ENCODE data around the gene ACVR1.

DNA sequence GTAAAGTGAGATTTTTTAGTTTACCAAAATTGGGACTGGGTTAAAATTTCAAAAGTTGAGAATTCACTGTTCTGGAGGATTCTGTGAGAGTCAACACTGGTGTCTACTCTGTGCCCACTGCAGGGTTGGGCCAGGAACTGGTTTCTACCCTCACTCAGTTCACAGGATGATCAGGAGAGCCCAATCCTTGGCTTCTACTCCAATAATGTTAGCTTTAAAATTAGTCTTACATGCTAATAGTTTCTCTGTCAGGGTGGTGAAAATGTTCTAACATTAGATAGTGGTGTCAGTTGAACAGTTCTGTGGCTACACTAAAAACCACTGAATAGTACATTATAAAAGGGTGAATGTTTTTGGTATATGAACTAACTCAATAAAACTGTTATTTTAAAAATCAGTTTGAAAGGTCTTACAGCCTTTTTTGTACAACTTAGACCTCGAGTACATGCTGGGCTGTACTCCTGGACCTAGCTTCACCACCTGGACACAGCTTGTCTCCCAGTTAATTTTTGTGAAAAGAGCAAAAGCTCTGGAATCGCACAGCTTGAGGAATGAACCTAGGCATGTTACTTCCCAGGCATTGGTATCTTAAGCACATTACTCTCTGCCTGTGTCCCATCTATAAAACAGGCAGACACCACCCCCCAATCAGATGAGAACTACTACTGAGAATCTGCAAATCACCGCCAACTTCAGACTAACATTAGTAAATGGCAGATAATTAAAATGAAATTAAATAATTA, 44.4 kb downstream of the ACVR1 start:
- TF ChIP-seq, protein P1, sequence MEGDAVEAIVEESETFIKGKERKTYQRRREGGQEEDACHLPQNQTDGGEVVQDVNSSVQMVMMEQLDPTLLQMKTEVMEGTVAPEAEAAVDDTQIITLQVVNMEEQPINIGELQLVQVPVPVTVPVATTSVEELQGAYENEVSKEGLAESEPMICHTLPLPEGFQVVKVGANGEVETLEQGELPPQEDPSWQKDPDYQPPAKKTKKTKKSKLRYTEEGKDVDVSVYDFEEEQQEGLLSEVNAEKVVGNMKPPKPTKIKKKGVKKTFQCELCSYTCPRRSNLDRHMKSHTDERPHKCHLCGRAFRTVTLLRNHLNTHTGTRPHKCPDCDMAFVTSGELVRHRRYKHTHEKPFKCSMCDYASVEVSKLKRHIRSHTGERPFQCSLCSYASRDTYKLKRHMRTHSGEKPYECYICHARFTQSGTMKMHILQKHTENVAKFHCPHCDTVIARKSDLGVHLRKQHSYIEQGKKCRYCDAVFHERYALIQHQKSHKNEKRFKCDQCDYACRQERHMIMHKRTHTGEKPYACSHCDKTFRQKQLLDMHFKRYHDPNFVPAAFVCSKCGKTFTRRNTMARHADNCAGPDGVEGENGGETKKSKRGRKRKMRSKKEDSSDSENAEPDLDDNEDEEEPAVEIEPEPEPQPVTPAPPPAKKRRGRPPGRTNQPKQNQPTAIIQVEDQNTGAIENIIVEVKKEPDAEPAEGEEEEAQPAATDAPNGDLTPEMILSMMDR (IDR thresholded peaks at IDR 0.05) = no peak
- TF ChIP-seq YY1 (IDR thresholded peaks at IDR 0.05; ENCODE audit: low read depth) (no peak), POLR2AphosphoS5 (IDR thresholded peaks at IDR 0.05; ENCODE audit: low read depth, low read length) (no peak), CHD2 (IDR thresholded peaks at IDR 0.05; ENCODE audit: low read length, partially characterized antibody) (no peak), FOXM1 (IDR thresholded peaks at IDR 0.05; ENCODE audit: low read depth) (no peak)
- TF ChIP-seq, protein P2, sequence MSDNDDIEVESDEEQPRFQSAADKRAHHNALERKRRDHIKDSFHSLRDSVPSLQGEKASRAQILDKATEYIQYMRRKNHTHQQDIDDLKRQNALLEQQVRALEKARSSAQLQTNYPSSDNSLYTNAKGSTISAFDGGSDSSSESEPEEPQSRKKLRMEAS (IDR thresholded peaks at IDR 0.05; ENCODE audit: low read depth) = no peak
- TF ChIP-seq, protein P3, sequence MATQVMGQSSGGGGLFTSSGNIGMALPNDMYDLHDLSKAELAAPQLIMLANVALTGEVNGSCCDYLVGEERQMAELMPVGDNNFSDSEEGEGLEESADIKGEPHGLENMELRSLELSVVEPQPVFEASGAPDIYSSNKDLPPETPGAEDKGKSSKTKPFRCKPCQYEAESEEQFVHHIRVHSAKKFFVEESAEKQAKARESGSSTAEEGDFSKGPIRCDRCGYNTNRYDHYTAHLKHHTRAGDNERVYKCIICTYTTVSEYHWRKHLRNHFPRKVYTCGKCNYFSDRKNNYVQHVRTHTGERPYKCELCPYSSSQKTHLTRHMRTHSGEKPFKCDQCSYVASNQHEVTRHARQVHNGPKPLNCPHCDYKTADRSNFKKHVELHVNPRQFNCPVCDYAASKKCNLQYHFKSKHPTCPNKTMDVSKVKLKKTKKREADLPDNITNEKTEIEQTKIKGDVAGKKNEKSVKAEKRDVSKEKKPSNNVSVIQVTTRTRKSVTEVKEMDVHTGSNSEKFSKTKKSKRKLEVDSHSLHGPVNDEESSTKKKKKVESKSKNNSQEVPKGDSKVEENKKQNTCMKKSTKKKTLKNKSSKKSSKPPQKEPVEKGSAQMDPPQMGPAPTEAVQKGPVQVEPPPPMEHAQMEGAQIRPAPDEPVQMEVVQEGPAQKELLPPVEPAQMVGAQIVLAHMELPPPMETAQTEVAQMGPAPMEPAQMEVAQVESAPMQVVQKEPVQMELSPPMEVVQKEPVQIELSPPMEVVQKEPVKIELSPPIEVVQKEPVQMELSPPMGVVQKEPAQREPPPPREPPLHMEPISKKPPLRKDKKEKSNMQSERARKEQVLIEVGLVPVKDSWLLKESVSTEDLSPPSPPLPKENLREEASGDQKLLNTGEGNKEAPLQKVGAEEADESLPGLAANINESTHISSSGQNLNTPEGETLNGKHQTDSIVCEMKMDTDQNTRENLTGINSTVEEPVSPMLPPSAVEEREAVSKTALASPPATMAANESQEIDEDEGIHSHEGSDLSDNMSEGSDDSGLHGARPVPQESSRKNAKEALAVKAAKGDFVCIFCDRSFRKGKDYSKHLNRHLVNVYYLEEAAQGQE (IDR thresholded peaks at IDR 0.05; ENCODE audit: low read depth, low read length) = no peak

Data from SK-N-SH (cell line).